Measurements from ENCODE around the gene SLC17A9.

Gene SLC17A9

DNA sequence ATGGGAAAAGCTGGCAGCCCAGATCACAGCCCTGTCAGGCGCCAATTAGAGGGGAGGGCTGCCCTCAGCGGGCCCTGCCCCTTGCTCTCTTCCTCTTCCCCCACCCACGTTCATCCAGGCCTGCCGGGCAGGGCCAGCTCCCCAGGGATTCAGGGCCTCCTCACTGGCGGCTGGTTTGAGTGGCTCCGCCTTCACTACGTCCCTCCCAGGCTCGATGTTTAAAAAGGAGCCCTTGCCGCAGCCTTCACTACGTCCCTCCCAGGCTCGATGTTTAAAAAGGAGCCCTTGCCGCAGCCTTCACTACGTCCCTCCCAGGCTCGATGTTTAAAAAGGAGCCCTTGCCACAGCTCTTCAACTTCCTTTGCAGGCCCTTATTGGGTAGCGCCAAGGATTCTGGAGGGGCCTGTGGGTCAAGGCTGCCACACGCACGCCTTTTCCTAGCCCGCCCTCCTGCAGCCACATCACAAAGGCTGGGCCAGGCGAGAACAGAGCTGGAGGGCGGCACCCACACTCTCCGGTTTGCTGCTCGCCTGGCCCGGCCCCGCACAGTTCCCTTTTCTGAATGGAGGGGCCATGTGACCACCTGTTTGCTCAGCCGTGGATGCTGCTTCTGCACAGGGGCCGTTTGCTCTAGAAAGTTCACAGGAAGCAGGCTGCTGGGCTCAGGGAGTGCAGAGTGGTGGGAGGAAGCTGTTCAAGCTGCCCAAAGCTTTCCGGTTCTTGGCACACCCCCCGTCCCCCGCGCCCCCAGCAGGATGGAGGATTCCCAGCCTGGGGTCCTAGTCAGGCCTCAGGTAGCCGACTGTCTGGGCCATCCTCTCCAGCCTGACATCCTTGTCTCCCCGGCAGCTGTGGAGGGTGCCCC, 1.6 kb downstream of the SLC17A9 start:
- TF ChIP-seq GATA3 (IDR thresholded peaks at IDR 0.05; ENCODE audit: low read depth, low read length) (no peak), GATA2 (IDR thresholded peaks at IDR 0.05; ENCODE audit: low read depth, low read length) (no peak)

- TF ChIP-seq GATA3 (IDR thresholded peaks at IDR 0.05; ENCODE audit: low read depth, low read length) = no peak
- TF ChIP-seq GATA2 (IDR thresholded peaks at IDR 0.05; ENCODE audit: low read depth, low read length) = no peak
Measured at GRCh38 chr20:62955519-62956386, 3.2 kb downstream of the SLC17A9 start.

- TF ChIP-seq GATA2 (IDR thresholded peaks at IDR 0.05; ENCODE audit: low read depth, low read length) (no peak), GATA3 (IDR thresholded peaks at IDR 0.05; ENCODE audit: low read depth, low read length) (no peak)
Measured at GRCh38 chr20:62956387-62957135, 4.1 kb downstream of the SLC17A9 start.

- TF ChIP-seq GATA2 (IDR thresholded peaks at IDR 0.05; ENCODE audit: low read depth, low read length) (no peak), GATA3 (IDR thresholded peaks at IDR 0.05; ENCODE audit: low read depth, low read length) (no peak)
Measured at GRCh38 chr20:62957136-62958117, 4.9 kb downstream of the SLC17A9 start.

DNA sequence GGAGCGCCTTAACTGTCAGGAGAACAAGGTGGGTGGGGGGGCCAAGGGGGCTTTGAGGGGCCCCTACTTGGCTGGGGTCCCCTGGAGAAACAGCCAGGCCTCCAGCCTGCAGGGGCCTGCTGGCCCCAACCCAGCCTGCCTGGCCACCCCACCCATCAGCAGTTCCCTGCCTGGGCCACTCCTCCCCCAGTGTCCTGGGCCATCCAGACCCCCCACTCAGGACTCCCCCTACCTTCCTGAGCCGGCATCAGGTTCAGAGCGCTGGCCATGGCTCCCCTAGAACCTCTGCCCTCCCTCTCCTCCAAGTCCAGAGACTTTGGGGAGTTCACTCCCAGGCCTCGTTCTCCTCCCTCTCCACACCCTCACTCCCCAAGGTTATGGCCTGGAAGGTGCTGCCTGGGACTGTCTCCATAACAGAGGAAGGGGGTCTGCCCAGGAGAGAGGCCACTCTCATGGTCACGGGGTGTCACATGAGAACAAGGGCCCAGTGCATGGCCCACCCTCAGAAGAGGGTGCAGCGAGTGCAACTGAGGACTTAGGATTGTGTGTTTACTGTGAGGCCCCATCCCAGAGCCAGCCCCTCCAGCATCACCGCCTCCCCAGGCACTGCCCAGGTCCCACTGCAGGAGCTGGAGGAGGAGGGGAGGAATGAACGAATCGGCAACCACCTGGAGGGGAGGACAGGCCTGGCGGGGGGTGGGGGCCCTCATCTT, 6.0 kb downstream of the SLC17A9 start:
- TF ChIP-seq GATA2 (IDR thresholded peaks at IDR 0.05; ENCODE audit: low read depth, low read length) = no peak
- no peak for TF ChIP-seq GATA3 (IDR thresholded peaks at IDR 0.05; ENCODE audit: low read depth, low read length)

DNA sequence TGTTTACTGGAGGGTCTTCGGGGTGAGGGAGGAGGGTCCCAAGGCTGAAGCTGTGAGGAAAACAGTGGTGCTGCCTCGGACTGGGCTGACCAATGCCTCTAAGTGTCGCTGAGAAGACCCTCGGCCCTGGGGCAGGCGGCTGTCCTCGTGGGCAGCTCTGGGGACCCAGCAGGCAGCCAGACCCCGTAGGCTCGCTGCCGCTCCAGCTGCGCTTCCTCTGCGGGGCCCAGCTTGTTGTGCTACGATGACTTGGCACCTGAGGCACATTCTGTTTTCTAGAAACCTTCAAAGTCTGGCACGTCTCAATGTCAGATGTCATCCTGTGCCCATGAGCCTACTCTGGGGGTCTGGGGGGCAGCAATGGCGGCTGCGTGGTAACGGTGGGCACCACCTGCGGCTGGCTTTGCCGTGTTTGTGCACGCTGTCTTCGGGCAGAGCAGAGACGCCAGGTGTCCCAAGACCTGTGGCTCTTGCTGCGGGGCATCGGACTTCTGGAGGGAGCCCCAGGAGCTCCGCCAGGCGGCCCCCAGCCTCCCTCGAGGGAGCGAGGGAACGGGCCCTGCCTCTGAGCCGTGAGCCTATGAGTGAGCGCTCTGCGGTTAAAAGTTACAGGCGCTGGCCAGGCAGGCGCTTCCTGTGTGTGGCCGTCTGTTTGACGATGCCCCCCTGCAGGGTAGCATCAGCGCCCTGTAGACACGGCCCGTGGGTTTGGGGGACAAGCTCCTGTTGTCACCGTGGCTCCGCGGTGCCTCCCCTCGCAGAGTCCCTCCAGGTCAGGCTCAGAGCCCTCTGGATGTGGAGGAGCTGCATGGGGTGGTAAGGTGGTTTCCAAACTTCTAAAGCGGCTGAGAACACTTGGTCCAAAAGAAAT, 6.8 kb downstream of the SLC17A9 start:
- TF ChIP-seq GATA2 (IDR thresholded peaks at IDR 0.05; ENCODE audit: low read depth, low read length) (no peak), GATA3 (IDR thresholded peaks at IDR 0.05; ENCODE audit: low read depth, low read length) (no peak)

DNA sequence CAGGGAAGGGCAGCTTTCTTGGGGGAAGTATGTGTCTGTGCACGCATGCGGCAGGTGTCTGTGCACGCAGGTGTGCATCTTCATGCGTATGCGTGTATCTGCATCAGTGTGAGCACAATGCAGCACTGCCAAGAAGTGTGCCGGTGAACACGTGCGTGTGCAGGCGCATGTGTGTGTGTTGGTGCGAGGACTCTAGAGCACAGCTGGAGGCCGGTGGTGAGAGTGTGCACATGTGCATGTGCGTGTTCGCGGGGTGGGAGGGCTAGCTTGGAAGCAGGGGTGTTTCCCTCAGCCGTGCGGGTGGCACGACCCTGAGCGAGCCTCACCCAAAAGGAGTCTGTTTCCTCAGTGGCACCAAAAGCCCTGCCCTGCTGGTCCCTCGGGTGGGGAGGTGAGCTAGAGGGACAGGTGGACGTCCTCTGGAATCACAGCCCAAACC, 7.5 kb downstream of the SLC17A9 start:
- no peak for TF ChIP-seq GATA3 (IDR thresholded peaks at IDR 0.05; ENCODE audit: low read depth, low read length)

DNA sequence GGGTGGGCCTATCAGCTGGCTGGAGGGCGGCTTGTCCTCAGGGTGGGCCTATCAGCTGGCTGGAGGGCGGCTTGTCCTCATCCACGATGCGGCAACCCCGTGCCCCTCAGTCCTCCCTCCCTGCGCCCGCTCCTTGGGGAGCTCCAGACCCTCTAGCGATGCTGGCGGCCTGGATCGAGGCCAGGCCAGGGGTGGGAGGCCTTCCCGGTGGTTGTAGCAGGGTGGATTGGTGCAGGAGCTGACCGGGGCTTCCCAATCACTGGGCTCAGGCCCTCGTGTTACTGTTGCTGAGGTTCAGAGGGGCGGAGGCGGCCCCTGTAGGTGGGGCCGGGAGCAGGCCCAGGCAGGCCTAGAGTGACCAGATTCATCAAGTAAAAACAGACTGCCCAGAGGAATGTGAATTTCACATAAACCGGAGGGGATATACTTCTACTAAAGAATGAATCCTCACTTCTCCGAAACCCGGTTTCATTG, 8.8 kb downstream of the SLC17A9 start:
- TF ChIP-seq GATA3 (IDR thresholded peaks at IDR 0.05; ENCODE audit: low read depth, low read length) = no peak

DNA sequence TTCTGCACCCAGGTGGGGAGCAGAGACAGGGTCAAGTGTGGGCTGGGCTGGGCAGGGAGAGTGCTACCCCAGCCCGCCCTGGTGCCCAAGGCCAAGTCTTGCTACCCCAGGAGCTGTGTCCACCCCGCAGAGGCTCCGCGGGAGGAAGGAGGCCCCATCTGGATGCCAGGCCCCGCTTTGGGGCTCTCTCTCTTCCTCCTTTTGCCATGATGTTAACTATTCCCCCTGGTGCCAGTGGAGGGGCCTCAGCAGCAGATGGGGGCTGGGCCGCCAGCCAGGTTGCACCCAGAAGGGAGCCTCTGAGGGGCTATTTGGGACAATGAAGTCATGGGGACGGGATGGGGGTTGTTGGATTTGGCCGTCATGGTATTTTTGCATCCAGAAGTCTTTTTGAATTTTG, 9.3 kb downstream of the SLC17A9 start:
- TF ChIP-seq GATA2 (IDR thresholded peaks at IDR 0.05; ENCODE audit: low read depth, low read length) = no peak
- no peak for TF ChIP-seq GATA3 (IDR thresholded peaks at IDR 0.05; ENCODE audit: low read depth, low read length)

DNA sequence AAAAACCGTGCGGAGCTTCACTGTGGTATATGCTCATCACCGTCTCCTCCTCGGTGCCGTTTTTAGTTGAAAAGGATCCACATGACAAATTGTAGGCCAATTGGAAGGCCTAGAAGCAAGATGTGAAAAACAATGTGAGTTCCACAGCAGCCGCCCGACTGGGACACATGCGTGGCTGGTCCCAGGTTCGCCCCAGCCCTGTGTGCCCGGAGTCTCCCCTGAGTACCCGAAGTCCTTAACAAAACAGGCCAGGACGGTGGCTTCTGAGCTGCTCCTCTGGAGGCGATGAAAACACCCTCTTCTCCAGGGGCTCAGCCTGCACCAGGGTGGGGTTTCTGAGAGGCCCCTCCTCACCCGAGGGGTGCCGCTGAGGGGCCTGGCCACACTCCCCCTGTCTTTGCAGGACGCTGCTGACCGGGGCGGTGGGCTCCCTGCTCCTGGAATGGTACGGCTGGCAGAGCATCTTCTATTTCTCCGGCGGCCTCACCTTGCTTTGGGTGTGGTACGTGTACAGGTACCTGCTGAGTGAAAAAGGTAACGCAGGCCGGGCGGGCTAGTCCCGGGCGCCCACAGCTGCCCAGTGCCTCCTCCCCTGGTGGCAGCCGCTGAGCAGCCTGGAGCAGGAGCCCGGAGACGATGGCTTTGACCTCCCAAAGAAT, 9.8 kb downstream of the SLC17A9 start:
- no peak for TF ChIP-seq GATA2 (IDR thresholded peaks at IDR 0.05; ENCODE audit: low read depth, low read length)
- TF ChIP-seq GATA3 (IDR thresholded peaks at IDR 0.05; ENCODE audit: low read depth, low read length) = no peak

Data from SH-SY5Y (cell line).